NOMO-1 treated with dmso at 0.1 percent for 144 hours (cell line): ENCODE data around the gene CD38.
"Not testable (repeated sequence)": the region's sequence is repeated elsewhere in the genome, so short reads cannot be mapped to it uniquely, and the experiment has no call there.

Experiments used
- DNase-seq: peaks from one replicate; lab custom pipeline; 2025; ENCODE audit not compliant: unreplicated experiment; lab: John Stamatoyannopoulos, UW

CD38 gene

GRCh38 chr4:15758294-15758693, 19.8 kb upstream of the CD38 start:
- DNase-seq = no peak

- not testable (repeated sequence) for DNase-seq
These were observed 15.7 kb upstream of the CD38 start for GRCh38 chr4:15762460-15762859.

GRCh38 chr4:15765391-15765790, 12.7 kb upstream of the CD38 start:
- no peak for DNase-seq

- DNase-seq = no peak
These were observed 12.0 kb upstream of the CD38 start for GRCh38 chr4:15765910-15766697.

- DNase-seq = no peak
These were observed 11.3 kb upstream of the CD38 start for GRCh38 chr4:15766821-15767220.

- no peak for DNase-seq
These were observed 8.9 kb upstream of the CD38 start for GRCh38 chr4:15769202-15769601.

GRCh38 chr4:15771216-15772058, 6.7 kb upstream of the CD38 start:
- DNase-seq = no peak

GRCh38 chr4:15774020-15774420, 4.1 kb upstream of the CD38 start:
- no peak for DNase-seq

- DNase-seq = no peak
These were observed 1.1 kb upstream of the CD38 start for GRCh38 chr4:15776871-15777648.

- no peak for DNase-seq
These were observed 335 bp upstream of the CD38 start for GRCh38 chr4:15777697-15778288.

- no peak for DNase-seq
These were observed 1.2 kb downstream of the CD38 start for GRCh38 chr4:15779306-15779705.

GRCh38 chr4:15779809-15780208, 1.7 kb downstream of the CD38 start:
- no peak for DNase-seq

GRCh38 chr4:15781427-15782095, 3.4 kb downstream of the CD38 start:
- peak; percentile 6 for DNase-seq

GRCh38 chr4:15783676-15784075, 5.5 kb downstream of the CD38 start:
- DNase-seq = no peak

- no peak for DNase-seq
These were observed 7.0 kb downstream of the CD38 start for GRCh38 chr4:15784959-15785634.

GRCh38 chr4:15786743-15787142, 8.6 kb downstream of the CD38 start:
- no peak for DNase-seq

- DNase-seq = no peak
These were observed 14.8 kb downstream of the CD38 start for GRCh38 chr4:15792974-15793373.

GRCh38 chr4:15793506-15794363, 15.6 kb downstream of the CD38 start:
- DNase-seq = no peak

GRCh38 chr4:15794426-15794825, 16.3 kb downstream of the CD38 start:
- no peak for DNase-seq
